ENCODE measurements around the gene EPN1. TPM values are rescaled to one million over a fixed set of nuclear protein-coding genes. Genes with fewer than 3 reads are reported as not detected.
A peak's percentile ranks its signal among the peaks of the same experiment; 100 is the strongest.

The EPN1 gene
- total and polyA plus RNA-seq, 2 of the 13 experiments (the other 11 are each of a cell fraction or from before 2014, with no cell fraction given) = 28.9 to 31.7 TPM

- no peak for TF ChIP-seq RNF219 (CRISPR knock-in tag; IDR thresholded peaks at IDR 0.05)
- peak; percentile 87 for TF ChIP-seq DMAP1 (CRISPR knock-in tag; IDR thresholded peaks at IDR 0.05)
- no peak for TF ChIP-seq ZNF256 (CRISPR knock-in tag; conservative IDR thresholded peaks at IDR 0.05)
- peak; percentile 17; the same call in 1 of the 2 replicates for TF ChIP-seq NFKB2 (CRISPR knock-in tag; IDR thresholded peaks at IDR 0.05; ENCODE audit: borderline replicate concordance)
- TF ChIP-seq RFX3 (CRISPR knock-in tag; IDR thresholded peaks at IDR 0.05) = peak; percentile 94
- TF ChIP-seq ZNF674 (CRISPR knock-in tag; IDR thresholded peaks at IDR 0.05; ENCODE audit: low read depth) = no peak
- TF ChIP-seq CC2D1A (CRISPR knock-in tag; IDR thresholded peaks at IDR 0.05) = no peak
- peak; percentile 66 for TF ChIP-seq STAG1 (CRISPR knock-in tag; IDR thresholded peaks at IDR 0.05)
- TF ChIP-seq ZNF225 (CRISPR knock-in tag; IDR thresholded peaks at IDR 0.05) = no peak
- TF ChIP-seq CHCHD3 (CRISPR knock-in tag; IDR thresholded peaks at IDR 0.05) = no peak
- TF ChIP-seq ZNF180 (CRISPR knock-in tag; IDR thresholded peaks at IDR 0.05; ENCODE audit: borderline replicate concordance, low read depth) = no peak; the same call in 1 of the 2 replicates
- no peak for TF ChIP-seq BATF2 (CRISPR knock-in tag; IDR thresholded peaks at IDR 0.05)
- TF ChIP-seq ZNF580 (CRISPR knock-in tag; IDR thresholded peaks at IDR 0.05; ENCODE audit: borderline replicate concordance, low read depth) = peak; percentile 89; the same call in 1 of the 2 replicates
- peak; percentile 82 for TF ChIP-seq ZNF350 (CRISPR knock-in tag; IDR thresholded peaks at IDR 0.05; ENCODE audit: borderline replicate concordance, low read depth)
- peak; percentile 59 for TF ChIP-seq GATAD2A (CRISPR knock-in tag; IDR thresholded peaks at IDR 0.05)
- TF ChIP-seq ZMYM2 (CRISPR knock-in tag; IDR thresholded peaks at IDR 0.05) = 0 out of 2 replicates have a peak, but pooled peaks have one; percentile 67
- no peak for TF ChIP-seq ZNF441 (CRISPR knock-in tag; IDR thresholded peaks at IDR 0.05; ENCODE audit: borderline replicate concordance)
- TF ChIP-seq ISX (CRISPR knock-in tag; conservative IDR thresholded peaks at IDR 0.05) = no peak
- TF ChIP-seq ZNF292 (CRISPR knock-in tag; IDR thresholded peaks at IDR 0.05; ENCODE audit: borderline replicate concordance, low read depth) = no peak
- TF ChIP-seq PLRG1 (conservative IDR thresholded peaks at IDR 0.05) = no peak
- no peak for TF ChIP-seq FLYWCH1 (CRISPR knock-in tag; IDR thresholded peaks at IDR 0.05)
- peak; percentile 29 for TF ChIP-seq KDM5B (CRISPR knock-in tag; IDR thresholded peaks at IDR 0.05; ENCODE audit: borderline replicate concordance)
- 0 out of 2 replicates have a peak, but pooled peaks have one; percentile 15 for TF ChIP-seq ZNF337 (CRISPR knock-in tag; IDR thresholded peaks at IDR 0.05; ENCODE audit: borderline replicate concordance, low read depth)
- no peak; the same call in 1 of the 2 replicates for TF ChIP-seq ZNF460 (CRISPR knock-in tag; IDR thresholded peaks at IDR 0.05; ENCODE audit: borderline replicate concordance)
- TF ChIP-seq ZSCAN20 (CRISPR knock-in tag; IDR thresholded peaks at IDR 0.05; ENCODE audit: borderline replicate concordance) = 0 out of 2 replicates have a peak, but pooled peaks have one; percentile 57
- TF ChIP-seq FOXO4 (CRISPR knock-in tag; conservative IDR thresholded peaks at IDR 0.05) = no peak
- no peak for TF ChIP-seq SP2 (CRISPR knock-in tag; IDR thresholded peaks at IDR 0.05)
- no peak for TF ChIP-seq ZFP41 (CRISPR knock-in tag; IDR thresholded peaks at IDR 0.05; ENCODE audit: borderline replicate concordance)
Observed at GRCh38 chr19:55653651-55654322, 21.2 kb upstream of the EPN1 start (continued).
